Prostate gland (tissue), 2 donors: ENCODE measurements around the gene GJC1.
"Not testable (repeated sequence)": the region's sequence is repeated elsewhere in the genome, so short reads cannot be mapped to it uniquely, and the experiment has no call there.

ENCODE experiments used
- CTCF ChIP-seq, 4 experiments: fragments of 200-600 bp in 2 of 4; fragments of 450-650 bp in 2 of 4; sonication (generic) in 2 of 4; IDR thresholded peaks; 1 replicate in 3 of 4; 2 replicates in 1 of 4; pipeline ENCODE4 v1.5.1; 2016 to 2019; ENCODE audit warnings: antibody characterized with exemption in 4 of 4, mild to moderate bottlenecking in 2 of 4, moderate library complexity in 2 of 4
- POLR2A ChIP-seq: fragments of 450-650 bp; IDR thresholded peaks from one replicate; pipeline ENCODE4 v1.6.1; 2016; ENCODE audit warnings: antibody characterized with exemption, mild to moderate bottlenecking

GRCh38 chr17:44818508-44818907, 11.6 kb downstream of the GJC1 start:
- TF ChIP-seq POLR2A; CTCF (IDR thresholded peaks at IDR 0.05): not testable (repeated sequence)
